Subcutaneous adipose tissue (tissue), 4 donors: ENCODE results near the gene C16orf46. TPM values are rescaled to one million over a fixed set of nuclear protein-coding genes. Genes with fewer than 3 reads are reported as not detected.

Source experiments
- total RNA-seq, 4 donors: library from RNA; depleted of rRNA; stranded (reverse); fragments of >200 nt; gene quantifications; one replicate each; pipeline ENCODE4 v1.1.0, GENCODE V29; 2016
- TF ChIP-seq, protein P1 (sequence below): fragments of 450-650 bp; IDR thresholded peaks from one replicate; pipeline ENCODE4 v1.5.1; 2016; ENCODE audit warnings: low read depth, mild to moderate bottlenecking, control low read depth, antibody characterized with exemption, moderate library complexity

Gene C16orf46
- total RNA-seq, 4 donors from 2014 or later = 0.82 to 1.3 TPM; not detected in 2

DNA sequence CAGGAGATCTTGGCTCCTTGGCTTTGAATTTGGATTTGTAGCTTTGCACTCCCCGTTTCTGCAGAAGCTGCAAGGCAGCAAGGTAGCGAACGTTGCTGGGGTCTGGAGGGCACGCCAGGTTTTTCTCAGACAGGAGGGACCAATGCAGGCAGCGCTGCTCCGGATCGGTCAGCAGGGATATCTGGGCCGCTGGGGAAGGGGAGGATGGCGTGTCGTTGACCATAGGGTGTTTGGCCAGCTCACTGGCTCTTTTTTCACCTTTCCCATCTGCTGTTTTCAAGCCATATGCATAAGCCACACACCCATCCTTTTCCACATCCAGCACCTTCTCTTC lies 15.8 kb downstream of the C16orf46 start:
- TF ChIP-seq, protein P1, sequence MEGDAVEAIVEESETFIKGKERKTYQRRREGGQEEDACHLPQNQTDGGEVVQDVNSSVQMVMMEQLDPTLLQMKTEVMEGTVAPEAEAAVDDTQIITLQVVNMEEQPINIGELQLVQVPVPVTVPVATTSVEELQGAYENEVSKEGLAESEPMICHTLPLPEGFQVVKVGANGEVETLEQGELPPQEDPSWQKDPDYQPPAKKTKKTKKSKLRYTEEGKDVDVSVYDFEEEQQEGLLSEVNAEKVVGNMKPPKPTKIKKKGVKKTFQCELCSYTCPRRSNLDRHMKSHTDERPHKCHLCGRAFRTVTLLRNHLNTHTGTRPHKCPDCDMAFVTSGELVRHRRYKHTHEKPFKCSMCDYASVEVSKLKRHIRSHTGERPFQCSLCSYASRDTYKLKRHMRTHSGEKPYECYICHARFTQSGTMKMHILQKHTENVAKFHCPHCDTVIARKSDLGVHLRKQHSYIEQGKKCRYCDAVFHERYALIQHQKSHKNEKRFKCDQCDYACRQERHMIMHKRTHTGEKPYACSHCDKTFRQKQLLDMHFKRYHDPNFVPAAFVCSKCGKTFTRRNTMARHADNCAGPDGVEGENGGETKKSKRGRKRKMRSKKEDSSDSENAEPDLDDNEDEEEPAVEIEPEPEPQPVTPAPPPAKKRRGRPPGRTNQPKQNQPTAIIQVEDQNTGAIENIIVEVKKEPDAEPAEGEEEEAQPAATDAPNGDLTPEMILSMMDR = no peak

DNA sequence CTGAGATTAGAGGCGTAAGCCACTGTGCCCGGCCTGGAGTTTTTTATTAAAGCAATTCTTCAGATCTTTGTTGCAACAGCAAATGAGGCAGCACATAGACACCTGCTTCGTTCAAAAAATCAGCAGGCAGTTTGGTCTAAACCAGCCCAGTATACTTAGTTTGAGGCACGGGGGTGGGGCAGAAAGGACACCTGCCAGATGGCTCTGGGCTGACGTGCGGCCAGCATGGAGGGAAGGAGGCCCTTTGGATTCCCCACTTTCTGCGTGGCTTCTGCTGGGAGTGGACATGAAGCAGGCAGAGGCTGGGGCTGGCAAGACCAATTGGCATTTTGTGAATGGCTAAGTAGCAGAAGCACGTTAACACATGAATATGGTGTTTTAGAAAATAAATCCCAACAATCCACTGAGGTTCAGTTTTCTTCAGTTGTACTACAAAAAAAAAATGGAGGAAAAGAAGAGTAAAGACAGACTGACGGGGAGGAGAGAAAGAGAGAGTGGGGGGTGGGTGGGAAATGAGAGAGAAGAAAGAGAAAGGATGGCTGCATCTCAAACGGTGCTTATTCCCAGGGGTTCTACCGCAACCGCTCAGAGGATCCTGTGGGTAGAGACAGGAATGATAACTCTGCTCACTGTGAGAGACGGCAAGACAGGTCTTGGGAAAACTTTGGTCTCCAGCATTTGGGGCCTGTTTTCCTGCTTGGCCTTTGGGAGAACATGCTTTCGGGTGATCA lies 16.3 kb downstream of the C16orf46 start:
- TF ChIP-seq, protein P1 = no peak

DNA sequence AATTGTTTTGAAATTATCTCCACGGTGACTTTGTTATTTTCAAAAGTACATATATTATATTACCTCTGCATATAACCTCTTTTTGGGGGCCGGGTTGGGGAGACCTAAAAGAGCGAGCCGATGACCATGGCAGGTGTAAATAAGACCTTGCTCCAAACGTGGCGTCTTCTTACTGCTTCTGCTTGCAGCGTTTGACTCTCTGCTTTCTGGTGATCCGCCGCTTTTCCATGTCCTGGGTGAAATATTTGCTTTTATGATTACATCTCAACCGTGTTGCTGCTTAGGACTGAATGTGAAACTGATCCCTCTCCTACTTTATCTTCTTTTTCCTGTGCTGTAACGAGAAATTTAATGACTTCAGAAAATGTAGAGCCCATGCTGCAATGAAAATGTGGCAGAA lies 23.3 kb downstream of the C16orf46 start:
- TF ChIP-seq, protein P1 = no peak

DNA sequence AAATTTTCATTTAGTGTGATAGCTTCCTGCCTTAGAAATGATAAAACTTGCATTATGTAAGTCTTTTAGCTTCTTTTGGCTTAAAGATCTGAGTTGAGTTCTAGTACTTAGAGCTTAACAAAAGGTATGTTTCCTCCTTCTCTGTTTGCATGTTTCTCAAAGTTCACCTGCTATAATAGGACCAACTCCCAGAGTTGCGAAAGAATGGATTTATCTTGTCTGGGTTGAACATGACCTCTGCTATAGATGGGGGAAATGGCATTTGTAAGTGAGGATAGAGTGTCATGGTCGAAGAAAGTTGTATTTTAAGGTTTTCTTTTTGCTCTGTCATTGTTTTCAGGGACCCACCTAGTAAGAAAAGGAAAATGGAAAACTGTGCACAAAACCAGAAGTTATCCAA lies 34.2 kb downstream of the C16orf46 start:
- TF ChIP-seq, protein P1 = no peak

DNA sequence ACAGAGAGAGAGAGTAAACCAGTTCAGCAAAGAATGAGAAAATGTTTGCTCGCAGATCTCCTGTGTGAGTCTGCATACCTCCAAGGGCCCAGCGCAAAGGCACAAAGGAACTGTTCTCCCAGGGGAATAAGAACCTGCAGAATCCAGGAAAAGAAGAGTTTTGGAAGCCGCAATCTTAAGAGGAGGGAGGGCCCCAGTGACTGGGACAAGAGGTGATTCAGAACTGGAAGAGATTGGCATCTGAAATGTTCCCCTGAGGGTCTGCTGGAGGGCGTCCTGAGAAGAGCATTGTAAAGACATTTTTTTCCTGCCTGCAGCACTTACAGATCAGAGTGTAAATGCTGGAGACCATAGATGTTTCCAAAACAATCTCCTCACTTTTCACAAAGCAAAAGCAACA lies 35.3 kb downstream of the C16orf46 start:
- TF ChIP-seq, protein P1 = no peak

DNA sequence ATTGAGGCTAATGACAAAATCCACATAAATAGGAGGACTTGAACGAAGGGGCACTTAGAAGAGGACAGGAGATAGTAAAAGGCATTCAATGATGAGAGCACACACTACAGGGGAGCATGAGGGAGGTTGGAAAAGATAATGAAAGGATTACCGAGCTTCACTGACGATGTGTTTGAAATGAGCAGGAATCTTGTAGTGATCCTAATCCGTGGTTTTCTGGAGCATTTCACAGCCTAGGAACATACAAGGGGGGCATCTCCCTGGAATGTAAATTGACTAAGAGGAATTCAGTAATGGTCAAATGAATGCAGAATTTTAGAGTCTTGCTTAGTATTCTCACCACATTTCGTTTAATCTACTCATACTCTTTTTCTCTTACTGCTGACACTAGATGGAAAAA lies 36.2 kb downstream of the C16orf46 start:
- TF ChIP-seq, protein P1 = no peak

DNA sequence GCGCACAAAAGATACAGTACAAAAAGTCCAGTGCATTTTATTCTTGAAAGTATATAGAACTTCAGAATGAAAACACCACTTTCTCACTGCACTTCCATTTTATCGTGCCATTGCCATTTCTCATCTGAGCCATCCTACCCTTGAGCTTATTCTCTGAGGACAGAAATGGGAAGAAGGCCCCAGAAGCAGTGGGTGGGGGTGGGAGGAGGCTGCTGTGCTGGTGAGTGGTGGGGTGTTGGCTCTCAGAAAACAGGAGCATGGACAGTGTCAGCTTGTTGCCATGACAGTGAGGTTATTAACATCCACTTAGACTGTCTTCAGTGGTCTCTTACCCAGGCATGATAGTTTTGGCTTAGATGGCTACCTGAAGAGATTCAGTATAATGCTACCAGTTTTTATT lies 36.9 kb downstream of the C16orf46 start:
- TF ChIP-seq, protein P1 = no peak
